K562 (cell line): ENCODE data around the gene GCN1. TPM values are rescaled to one million over a fixed set of nuclear protein-coding genes. Genes with fewer than 3 reads are reported as not detected.

ENCODE experiments used
- ATAC-seq: fragments of 200-7000 bp; cut with Tn5 transposase; 3 replicates; pipeline ENCODE4 v1.9.1; 2020; ENCODE audit warnings: moderate library complexity
- BruUV-seq: library from RNA; stranded (reverse); fragments of 400-500 nt; replicated peaks from 2 replicates; lab custom pipeline; 2021; lab: Mats Ljungman, UMichigan
- CTCF ChIA-PET: fragments of 300-600 bp; formaldehyde crosslinking; extraction: SDS; loops from one replicate; lab custom pipeline; 2021; ENCODE audit warnings: low intra/inter-chr PET ratio; lab: Yijun Ruan, JAX
- POLR2A ChIA-PET: fragments of 300-600, 350-650 bp; sonication (Branson Sonifier 250); formaldehyde crosslinking; extraction: SDS; loops from one replicate; lab custom pipeline; 2021; ENCODE audit warnings: antibody characterized with exemption, inconsistent platforms; lab: Yijun Ruan, JAX
- DNase-seq, 4 experiments: peaks; one replicate each; pipeline versions ENCODE4 v3.0.0 to v3.0.0-alpha.2; 2011 to 2018; ENCODE audit warnings: low spot score in 3 of 4, mixed read lengths in 3 of 4; ENCODE audit errors: extremely low read depth in 1 of 4
- FAIRE-seq: peaks from 2 replicates; lab custom pipeline; 2011; peaks lifted over from hg19 to GRCh38; lab: Jason Lieb, UNC
- H2AFZ ChIP-seq: 2 replicates; pipeline ENCODE4 v1.6.0; 2011; ENCODE audit warnings: low read depth, low read length, control low read depth, inconsistent platforms
- H3K27ac ChIP-seq: fragments of 200-600 bp; 3 replicates; pipeline ENCODE4 v1.8.0; 2011; ENCODE audit warnings: low read depth, mild to moderate bottlenecking, control low read depth, inconsistent platforms, low read length, moderate library complexity, mixed read lengths; ENCODE audit errors: extremely low read depth
- H3K27me3 ChIP-seq, 2 experiments: fragments of 300-600 bp in 1 of 2; 2 replicates in 1 of 2; 3 replicates in 1 of 2; pipeline versions ENCODE4 v1.6.0 to v1.8.0; 2011; ENCODE audit warnings: inconsistent platforms in 2 of 2, low read length in 2 of 2, mild to moderate bottlenecking in 1 of 2, mixed read lengths in 1 of 2, moderate library complexity in 1 of 2; ENCODE audit not compliant: control insufficient read depth in 2 of 2, insufficient read depth in 2 of 2
- H3K36me3 ChIP-seq: fragments of 300-600 bp; 3 replicates; pipeline ENCODE4 v1.8.0; 2011; ENCODE audit warnings: mild to moderate bottlenecking, low read length, inconsistent platforms; ENCODE audit not compliant: control insufficient read depth, insufficient read depth
- H3K4me1 ChIP-seq, 2 experiments: fragments of 200-600 bp in 1 of 2; replicated peaks in 1 of 2; 2 replicates in 1 of 2; 3 replicates in 1 of 2; pipeline versions ENCODE4 v1.5.1 to v1.8.0; 2011; ENCODE audit warnings: inconsistent platforms in 2 of 2, low read length in 2 of 2, mild to moderate bottlenecking in 1 of 2, mixed read lengths in 1 of 2, moderate library complexity in 1 of 2; ENCODE audit not compliant: control insufficient read depth in 2 of 2, insufficient read depth in 2 of 2
- H3K4me2 ChIP-seq: 2 replicates; pipeline ENCODE4 v1.6.1; 2011; ENCODE audit warnings: low read length, control low read depth, inconsistent platforms, mixed read lengths; ENCODE audit not compliant: insufficient read depth
- H3K4me3 ChIP-seq: fragments of 200-600 bp; sonication (generic), shearing (Covaris generic); 2 replicates; pipeline ENCODE4 v1.5.1; 2016; ENCODE audit warnings: control low read depth, inconsistent platforms
- H3K79me2 ChIP-seq: fragments of 200-600 bp; 3 replicates; pipeline ENCODE4 v1.8.0; 2011; ENCODE audit warnings: low read length, inconsistent platforms; ENCODE audit not compliant: control insufficient read depth, insufficient read depth
- H3K9ac ChIP-seq, 2 experiments: 2 replicates each; pipeline versions ENCODE4 v1.6.0 to v1.6.1; 2011; ENCODE audit warnings: low read depth in 2 of 2, low read length in 2 of 2, control low read depth in 1 of 2, inconsistent platforms in 1 of 2, mild to moderate bottlenecking in 1 of 2, mixed read lengths in 1 of 2; ENCODE audit not compliant: insufficient read depth in 1 of 2
- H3K9me1 ChIP-seq: one replicate; pipeline ENCODE4 v1.6.0; 2011; ENCODE audit warnings: inconsistent platforms, mild to moderate bottlenecking, low read length, moderate library complexity; ENCODE audit not compliant: control insufficient read depth, insufficient read depth
- H3K9me3 ChIP-seq: replicated peaks from 2 replicates; pipeline ENCODE4 v1.5.1; 2011; ENCODE audit warnings: low read depth, low read length, inconsistent platforms; ENCODE audit not compliant: control insufficient read depth, insufficient read depth
- H4K20me1 ChIP-seq: replicated peaks from 2 replicates; pipeline ENCODE4 v1.6.1; 2011; ENCODE audit warnings: low read length, inconsistent platforms, mixed read lengths; ENCODE audit not compliant: control insufficient read depth, insufficient read depth
- BRCA1 ChIP-seq, 2 experiments: fragments of 450-650 bp in 1 of 2; sonication (generic) in 1 of 2; formaldehyde crosslinking in 1 of 2; IDR thresholded peaks; 2 replicates each; pipeline versions ENCODE4 v1.5.0 to v1.6.1; 2017 to 2020; ENCODE audit warnings: mild to moderate bottlenecking in 1 of 2, missing genetic modification reagents in 1 of 2
- GABPA ChIP-seq: fragments of 200-800 bp; sonication (Bioruptor generic); conservative IDR thresholded peaks from 2 replicates; pipeline ENCODE4 v1.6.1; 2016; ENCODE audit warnings: low read depth, missing genetic modification characterization, missing compliant biosample characterization
- ZNF589 ChIP-seq: fragments of 200-800 bp; sonication (Bioruptor generic); IDR thresholded peaks from 2 replicates; pipeline ENCODE4 v1.6.1; 2016; ENCODE audit warnings: low read depth, missing genetic modification characterization, missing compliant biosample characterization
- WGBS: fragments of 100-300 bp; shearing (Covaris generic); methylation state at CpG from one replicate; pipeline ENCODE4 v1.1.6; 2016; ENCODE audit warnings: low coverage, mixed read lengths; ENCODE audit not compliant: insufficient coverage; ENCODE audit errors: missing lambda C conversion rate; 5-methylcytosine and 5-hydroxymethylcytosine counted together
- in situ Hi-C: fragments of 300-500 bp; cut with MboI; formaldehyde crosslinking; loops from 4 replicates; pipeline ENCODE4 v1.15.0; 2018; ENCODE audit warnings: inconsistent platforms, mixed read lengths
- intact Hi-C: fragments of 100-400 bp; cut with micrococcal nuclease; formaldehyde crosslinking; loops from 2 replicates; pipeline ENCODE4 v1.14.2; 2022
- polyA plus RNA-seq, 8 experiments: library from polyadenylated mRNA; depleted of rRNA in 4 of 8; stranded (reverse) in 5 of 8; unstranded in 3 of 8; fragments of >200 nt; fragmentation: Nextera tagmentation in 2 of 8; fragmentation: Illumina TruSeq in 1 of 8; extraction: Ambion mirVana in 2 of 8; extraction: Trizol in 1 of 8; gene quantifications; 2 replicates each; pipeline versions ENCODE4 v1.2.1 to v1.2.3, GENCODE V29; 2011 to 2014; ENCODE audit warnings: inconsistent platforms in 1 of 8, missing spikeins in 1 of 8
- total RNA-seq, 7 experiments: library from RNA; depleted of rRNA in 6 of 7; stranded (reverse); fragments of >200 nt in 6 of 7; fragmentation: Illumina TruSeq in 2 of 7; extraction: Trizol in 2 of 7; gene quantifications; 2 replicates each; pipeline versions ENCODE4 v1.2.1 to v1.2.3, GENCODE V29; 2011 to 2021; ENCODE audit warnings: low replicate concordance in 1 of 7

GCN1 gene
- total and polyA plus RNA-seq, 9 of the 15 experiments (the other 6 are each of a cell fraction or from before 2014, with no cell fraction given): 11.9 to 190 (median 51.7) TPM

- H3K4me1 ChIP-seq: peaks cover 64 to 70% of the 10 kb centered on the region in 2 experiments
- DNase-seq (no peak), ATAC-seq (no peak)
- no peaks in the 10 kb centered on the region for H3K27me3 ChIP-seq
- no peak overlapping the region for H2AFZ ChIP-seq
- no peak overlapping the region for H3K4me3 ChIP-seq
- peaks cover 38% of the 10 kb centered on the region for H3K79me2 ChIP-seq
- H3K4me2 ChIP-seq: no peak overlapping the region
- H3K36me3 ChIP-seq: peaks cover 30% of the 10 kb centered on the region; the same call in 2 of the 3 replicates
- intact Hi-C loops: loop anchor here (1.0 to 5.0 kb wide), 4 partner anchors 38 to 130 kb away; partner anchors contain the start of genes PXN and RNU4-2
- peaks cover 3% of the 10 kb centered on the region for H3K9me1 ChIP-seq
- POLR2A ChIA-PET: interaction anchor here (0.6 to 17.7 kb wide), 23 partner anchors 8 to 210 kb away, joined by 3 to 420 read pairs (median 4); partner anchors contain the start of genes COX6A1, GCN1, PXN and RNU4-1
- H3K9me3 ChIP-seq: no peaks in the 10 kb centered on the region
- no peak overlapping the region for H3K27ac ChIP-seq
- in situ Hi-C loops: loop anchor here (5.0 kb wide), 1 partner anchor 35 kb away; no protein-coding TSS in a partner anchor
- 69% methylated on average over 8 of the region's 8 CpGs for WGBS
- peaks cover 9% of the 10 kb centered on the region for H4K20me1 ChIP-seq
- TF ChIP-seq ZNF589: no peak
- TF ChIP-seq BRCA1 (IDR thresholded peaks at IDR 0.05): no peak
- TF ChIP-seq BRCA1 (CRISPR knock-in tag; IDR thresholded peaks at IDR 0.05): no peak
- TF ChIP-seq GABPA (tag): no peak
- TF ChIP-seq, all 486 proteins: peak for 0
- no peak for FAIRE-seq
- no TSS peak for BruUV-seq
- CTCF ChIA-PET: interaction anchor here (0.6 to 2.9 kb wide), 3 partner anchors 39 to 240 kb away, joined by 3 to 35 read pairs (median 6); partner anchors contain the start of gene PXN
- peak overlapping the region in 1 of 2 experiments; percentile 73; a peak in 1 of 4 replicates for H3K9ac ChIP-seq
Observed at GRCh38 chr12:120227233-120228040, 32.9 kb upstream of the GCN1 start.
